HG03565 (cell line): ENCODE results near the gene ADGRG3.

Source experiments
- ATAC-seq: cut with Tn5 transposase; IDR thresholded peaks from one replicate; pipeline ENCODE4 v1.9.1; 2021; ENCODE audit warnings: mild to moderate bottlenecking, moderate library complexity; ENCODE audit not compliant: unreplicated experiment

ADGRG3 gene

DNA sequence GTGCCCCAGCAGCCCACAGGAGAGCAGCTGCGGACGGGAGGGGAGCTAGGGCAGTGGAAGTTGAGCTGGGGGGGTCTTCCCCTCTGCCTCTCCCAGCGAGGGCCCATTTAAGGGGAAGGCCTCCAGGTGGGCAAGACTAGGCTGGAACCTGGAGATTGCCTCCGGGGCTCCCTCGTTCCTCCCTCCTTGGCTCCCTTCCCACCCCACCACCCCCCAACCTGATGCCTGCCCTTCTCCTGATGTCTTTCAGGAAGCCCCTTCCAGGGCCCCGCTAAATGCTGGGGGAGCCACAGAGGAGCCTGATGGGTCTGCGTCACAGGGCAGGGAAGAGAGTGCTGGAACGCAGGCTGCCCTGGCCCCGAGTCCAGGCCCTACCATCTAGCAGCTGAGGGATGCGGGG, 22.9 kb upstream of the ADGRG3 start:
- ATAC-seq, result no peak

DNA sequence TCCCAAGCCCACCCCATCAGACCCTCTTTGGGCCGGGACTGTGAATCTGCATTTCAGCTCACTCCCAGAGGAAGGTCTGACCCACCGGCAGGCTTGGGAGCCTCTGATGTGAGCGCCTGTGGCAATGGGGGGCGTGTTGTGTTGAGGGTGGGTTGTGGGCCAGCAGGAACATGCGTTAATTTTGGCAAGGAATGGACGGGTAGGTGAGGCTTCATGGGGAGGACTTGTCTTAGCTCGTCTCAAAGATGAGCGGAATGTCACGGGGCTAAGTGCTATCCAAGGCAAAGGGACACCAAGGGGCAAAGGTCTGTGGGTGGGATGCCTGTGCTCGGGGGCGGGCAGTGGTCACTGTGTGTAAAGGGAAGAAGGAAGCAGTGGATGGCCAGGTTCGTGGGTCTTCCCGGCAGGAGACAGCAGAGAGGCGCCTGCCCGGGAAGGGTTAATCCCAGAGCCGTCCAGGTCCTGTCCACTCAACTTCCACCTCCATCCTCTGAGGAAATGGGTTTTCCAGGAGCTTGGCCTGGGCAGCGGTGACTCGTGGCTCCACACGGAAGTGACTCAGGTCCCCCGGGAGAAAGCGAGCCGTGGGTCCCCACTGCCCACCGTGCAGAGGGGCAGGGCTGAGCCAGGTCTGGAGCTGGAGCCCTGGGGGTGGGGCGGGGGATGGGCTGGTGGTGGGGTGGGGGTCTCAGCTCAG, 22.3 kb upstream of the ADGRG3 start:
- ATAC-seq, result no peak

GRCh38 chr16:57646388-57647039, 21.6 kb upstream of the ADGRG3 start:
- no peak for ATAC-seq

DNA sequence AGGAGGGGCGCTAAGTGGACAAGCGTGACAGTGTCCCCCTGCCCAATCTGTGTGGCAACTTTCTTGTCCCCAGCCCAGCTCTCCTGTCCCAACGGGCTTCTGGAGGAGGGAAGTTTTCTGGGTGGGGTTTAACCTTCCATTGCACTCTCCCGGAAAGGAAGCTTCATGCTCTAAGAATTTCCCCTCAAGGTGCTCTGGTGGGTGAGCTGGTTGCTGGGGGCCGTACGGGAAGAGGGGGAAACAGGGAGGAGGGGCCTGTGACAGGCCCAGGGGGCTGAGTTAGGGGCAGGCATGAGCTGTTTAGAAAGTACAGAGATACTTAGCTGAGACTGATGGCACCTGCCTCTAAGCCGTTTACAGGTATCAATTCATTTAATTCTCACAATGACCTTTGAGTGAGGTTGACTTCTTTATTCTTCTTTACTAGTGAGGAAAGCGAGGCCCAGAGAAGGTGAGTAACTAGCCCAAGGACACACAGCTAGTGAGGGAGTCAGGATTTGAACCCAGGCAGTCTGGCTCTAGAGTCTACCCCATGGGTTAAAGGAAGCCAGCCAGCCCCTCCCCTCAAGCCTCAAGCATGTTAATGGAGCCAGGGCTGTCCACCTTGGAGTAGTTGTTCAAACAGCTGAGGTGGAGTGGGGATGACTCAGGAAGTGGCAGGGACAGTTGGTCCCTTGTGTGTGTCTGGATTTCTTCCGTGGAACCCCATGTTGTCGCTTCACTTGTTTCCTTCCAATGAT, 20.8 kb upstream of the ADGRG3 start:
- ATAC-seq, result no peak

DNA sequence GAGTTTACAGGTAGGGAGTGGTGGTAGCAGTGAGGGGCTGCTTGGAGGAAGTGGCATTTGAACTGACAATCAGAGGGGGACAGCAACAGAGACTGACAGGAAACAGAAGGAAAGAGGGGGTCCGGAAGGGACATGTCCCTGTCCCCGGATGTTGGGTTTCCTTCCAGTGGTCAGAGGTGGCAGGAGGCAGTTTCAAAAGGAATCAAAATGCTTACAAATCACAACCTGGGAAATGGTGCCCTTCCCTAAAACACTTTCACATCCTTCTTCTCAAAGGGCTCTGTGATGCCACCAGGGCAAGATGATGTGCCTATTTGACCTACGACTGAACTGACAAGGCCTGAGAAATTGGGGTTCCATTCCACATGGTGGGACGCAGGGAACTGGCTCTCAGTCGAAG, 20.0 kb upstream of the ADGRG3 start:
- ATAC-seq, result no peak

DNA sequence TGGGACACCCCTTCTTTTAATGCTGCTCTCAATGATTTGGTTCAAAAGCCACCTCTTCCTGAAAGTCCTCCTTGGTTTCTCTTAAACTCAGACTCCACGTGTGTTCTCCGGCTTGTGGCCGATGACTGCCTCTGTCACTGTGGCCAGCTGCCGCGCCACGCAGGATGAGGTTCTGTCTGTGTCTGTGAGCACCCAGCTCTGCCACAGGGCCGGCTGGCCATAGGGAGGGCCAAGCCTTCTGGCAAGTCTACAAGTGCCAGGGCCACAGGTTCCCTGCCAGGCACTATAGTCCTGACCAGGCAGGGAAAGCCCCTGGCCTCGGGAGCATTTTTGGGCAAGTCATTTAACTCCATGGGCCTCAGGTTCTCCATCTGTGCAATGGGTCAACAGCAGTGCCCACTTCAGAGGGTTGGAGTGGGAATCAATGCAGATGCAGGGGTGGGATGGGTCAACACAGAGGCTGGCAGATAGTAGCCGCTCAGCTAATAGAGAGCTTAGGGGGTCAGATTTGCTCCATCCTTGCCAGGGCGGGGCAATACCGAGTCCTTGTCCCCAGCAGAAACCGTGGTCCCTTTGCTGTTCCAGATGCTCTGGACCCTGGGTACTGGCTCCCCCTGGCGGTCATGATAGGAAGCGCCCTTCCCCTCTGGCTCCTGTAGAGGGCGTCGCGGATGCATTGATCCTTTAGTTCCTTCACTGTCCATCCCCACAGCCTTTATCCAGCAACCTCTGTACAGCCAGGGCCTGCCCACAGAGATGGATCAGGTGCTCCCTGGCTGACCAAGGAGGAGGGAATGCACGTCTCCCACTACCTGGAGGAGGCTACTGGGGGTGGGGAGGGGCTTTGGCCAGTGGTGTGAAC, 19.3 kb upstream of the ADGRG3 start:
- ATAC-seq, result peak; percentile 50

- no peak for ATAC-seq
Measured at GRCh38 chr16:57649443-57649751, 18.7 kb upstream of the ADGRG3 start.

GRCh38 chr16:57649846-57650245, 18.3 kb upstream of the ADGRG3 start:
- ATAC-seq, result no peak

DNA sequence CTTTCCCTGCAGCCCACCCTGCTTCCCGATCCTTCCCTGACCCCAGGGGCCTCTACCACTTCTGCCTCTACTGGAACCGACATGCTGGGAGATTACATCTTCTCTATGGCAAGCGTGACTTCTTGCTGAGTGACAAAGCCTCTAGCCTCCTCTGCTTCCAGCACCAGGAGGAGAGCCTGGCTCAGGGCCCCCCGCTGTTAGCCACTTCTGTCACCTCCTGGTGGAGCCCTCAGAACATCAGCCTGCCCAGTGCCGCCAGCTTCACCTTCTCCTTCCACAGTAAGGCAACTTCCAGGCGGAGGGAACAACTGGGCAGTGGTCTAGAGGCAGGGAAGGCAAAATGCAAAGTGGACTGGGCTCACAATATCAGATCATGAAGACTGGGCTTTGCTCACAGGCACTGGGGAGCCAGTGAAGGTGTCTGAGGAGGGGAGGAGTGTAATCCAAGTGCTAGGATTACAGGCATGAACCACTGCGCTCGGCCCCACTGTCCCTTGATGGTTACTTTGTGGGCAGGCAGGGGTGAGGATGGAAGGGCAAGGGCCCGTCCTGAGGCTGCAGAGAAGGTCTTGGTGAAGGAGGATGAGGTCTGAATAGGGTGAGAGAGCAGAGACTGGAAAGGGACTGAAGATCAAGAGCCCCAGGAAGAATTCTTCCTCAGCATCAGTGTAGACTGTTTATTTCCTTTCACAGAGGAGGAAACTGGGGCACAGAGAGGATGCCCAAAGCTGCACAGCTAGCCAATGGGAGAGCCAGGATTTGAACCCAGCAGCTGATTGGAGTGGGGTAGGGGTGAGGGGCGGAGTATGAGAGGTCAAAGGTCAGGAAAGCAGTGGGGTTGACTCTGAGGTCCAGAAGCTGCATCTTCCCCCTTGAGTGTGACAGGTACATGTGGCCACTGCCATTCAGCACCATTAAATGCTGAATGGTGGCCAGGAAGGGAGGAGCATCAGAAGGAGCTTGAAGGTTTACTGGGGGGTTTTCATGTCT, 16.5 kb upstream of the ADGRG3 start:
- no peak for ATAC-seq

- no peak for ATAC-seq
Measured at GRCh38 chr16:57652695-57653471, 15.2 kb upstream of the ADGRG3 start.

DNA sequence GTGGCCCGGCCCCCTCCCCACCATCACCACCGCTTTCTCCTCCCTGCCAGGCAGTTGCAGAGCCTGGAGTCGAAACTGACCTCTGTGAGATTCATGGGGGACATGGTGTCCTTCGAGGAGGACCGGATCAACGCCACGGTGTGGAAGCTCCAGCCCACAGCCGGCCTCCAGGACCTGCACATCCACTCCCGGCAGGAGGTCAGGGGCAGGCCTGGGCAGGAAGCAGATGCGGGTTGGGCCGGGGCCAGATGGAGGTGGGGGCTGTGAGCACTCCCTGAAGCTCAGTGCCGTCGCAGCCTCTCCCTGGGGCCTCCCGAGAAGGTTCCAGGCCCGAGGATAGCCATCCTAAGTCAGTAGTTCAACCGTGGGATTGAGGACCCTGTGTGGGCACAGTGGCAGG, 14.2 kb upstream of the ADGRG3 start:
- no peak for ATAC-seq

GRCh38 chr16:57656342-57656955, 11.7 kb upstream of the ADGRG3 start:
- no peak for ATAC-seq

- no peak for ATAC-seq
Measured at GRCh38 chr16:57657228-57657627, 10.9 kb upstream of the ADGRG3 start.

- no peak for ATAC-seq
Measured at GRCh38 chr16:57658130-57658877, 9.8 kb upstream of the ADGRG3 start.

GRCh38 chr16:57658878-57659674, 9.0 kb upstream of the ADGRG3 start:
- no peak for ATAC-seq

- no peak for ATAC-seq
Measured at GRCh38 chr16:57660715-57661463, 7.2 kb upstream of the ADGRG3 start.

DNA sequence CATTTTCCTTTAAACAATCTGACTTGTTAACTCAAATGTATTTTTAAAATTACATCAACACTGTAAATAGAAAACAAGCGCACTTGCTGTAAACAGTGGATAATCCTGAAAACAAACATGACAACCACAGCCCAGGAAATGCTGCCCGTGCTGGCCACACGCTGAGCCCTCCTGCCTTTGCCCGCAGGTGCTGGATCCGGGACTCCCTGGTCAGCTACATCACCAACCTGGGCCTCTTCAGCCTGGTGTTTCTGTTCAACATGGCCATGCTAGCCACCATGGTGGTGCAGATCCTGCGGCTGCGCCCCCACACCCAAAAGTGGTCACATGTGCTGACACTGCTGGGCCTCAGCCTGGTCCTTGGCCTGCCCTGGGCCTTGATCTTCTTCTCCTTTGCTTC, 6.6 kb upstream of the ADGRG3 start:
- no peak for ATAC-seq
